Ascending aorta (tissue), 2 donors: ENCODE measurements around the gene CCDC146. TPM values are rescaled to one million over a fixed set of nuclear protein-coding genes. Genes with fewer than 3 reads are reported as not detected.
"Not testable (repeated sequence)": the region's sequence is repeated elsewhere in the genome, so short reads cannot be mapped to it uniquely, and the experiment has no call there.

Experiments
- DNase-seq, 2 donors: peaks; one replicate each; pipeline ENCODE4 v3.0.0-alpha.2; 2019; ENCODE audit warnings: low spot score in 2 of 2
- H3K27ac ChIP-seq, 2 donors: fragments of 200-600 bp; sonication (generic); one replicate each; pipeline ENCODE4 v1.5.1; 2016 to 2017; ENCODE audit warnings: mild to moderate bottlenecking in 1 of 2
- H3K27me3 ChIP-seq: fragments of 200-600 bp; sonication (generic); one replicate; pipeline ENCODE4 v1.5.1; 2017
- H3K36me3 ChIP-seq, 2 donors: fragments of 200-600 bp; sonication (generic); one replicate each; pipeline ENCODE4 v1.5.1; 2016
- H3K4me1 ChIP-seq, 2 donors: fragments of 200-600 bp; sonication (generic); one replicate each; pipeline ENCODE4 v1.5.1; 2016 to 2017; ENCODE audit warnings: mild to moderate bottlenecking in 1 of 2
- H3K4me3 ChIP-seq, 2 donors: fragments of 200-600 bp; sonication (generic); one replicate each; pipeline ENCODE4 v1.5.1; 2016 to 2017; ENCODE audit warnings: mild to moderate bottlenecking in 1 of 2
- H3K9me3 ChIP-seq, 2 donors: fragments of 200-600 bp; sonication (generic); one replicate each; pipeline ENCODE4 v1.5.1; 2016
- intact Hi-C: fragments of 100-400 bp; cut with DNase I; formaldehyde crosslinking; loops from one replicate; pipeline ENCODE4 v1.15.1; 2023
- total RNA-seq: library from RNA; depleted of rRNA; stranded (reverse); fragments of >200 nt; gene quantifications from one replicate; pipeline ENCODE4 v1.1.0, GENCODE V29; 2016
- TF ChIP-seq, protein P1 (sequence below), 3 experiments: fragments of 200-600 bp in 2 of 3; fragments of 450-650 bp in 1 of 3; sonication (generic) in 2 of 3; IDR thresholded peaks; one replicate each; pipeline ENCODE4 v1.5.1; 2016 to 2019; ENCODE audit warnings: antibody characterized with exemption in 3 of 3, mild to moderate bottlenecking in 1 of 3, moderate library complexity in 1 of 3

The CCDC146 gene
- total RNA-seq, 1 donor from 2014 or later: 9.2 TPM

DNA sequence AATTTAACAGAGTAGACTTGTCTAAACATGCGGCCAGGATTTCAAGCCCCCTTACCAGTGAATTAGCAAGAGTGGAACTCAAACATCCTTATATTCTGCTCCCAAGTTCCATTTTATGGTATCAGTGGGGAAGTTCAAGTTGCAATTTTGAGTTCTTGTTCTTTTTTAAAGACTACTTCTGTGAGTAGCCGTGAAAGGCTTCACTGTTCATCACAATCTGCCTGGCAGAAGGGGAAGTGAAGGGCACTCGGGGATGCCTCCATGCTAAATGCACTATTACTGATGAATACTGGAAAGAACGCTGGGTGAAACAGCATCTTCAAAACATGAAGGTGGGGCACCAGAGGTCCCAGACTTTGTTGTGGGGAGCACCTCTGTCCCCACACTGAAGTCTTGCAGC, 99.7 kb downstream of the CCDC146 start:
- H3K36me3 ChIP-seq: no peaks in the 10 kb centered on the region
- H3K9me3 ChIP-seq: peaks cover 0 to 7% of the 10 kb centered on the region in 2 donors
- TF ChIP-seq, protein P1, sequence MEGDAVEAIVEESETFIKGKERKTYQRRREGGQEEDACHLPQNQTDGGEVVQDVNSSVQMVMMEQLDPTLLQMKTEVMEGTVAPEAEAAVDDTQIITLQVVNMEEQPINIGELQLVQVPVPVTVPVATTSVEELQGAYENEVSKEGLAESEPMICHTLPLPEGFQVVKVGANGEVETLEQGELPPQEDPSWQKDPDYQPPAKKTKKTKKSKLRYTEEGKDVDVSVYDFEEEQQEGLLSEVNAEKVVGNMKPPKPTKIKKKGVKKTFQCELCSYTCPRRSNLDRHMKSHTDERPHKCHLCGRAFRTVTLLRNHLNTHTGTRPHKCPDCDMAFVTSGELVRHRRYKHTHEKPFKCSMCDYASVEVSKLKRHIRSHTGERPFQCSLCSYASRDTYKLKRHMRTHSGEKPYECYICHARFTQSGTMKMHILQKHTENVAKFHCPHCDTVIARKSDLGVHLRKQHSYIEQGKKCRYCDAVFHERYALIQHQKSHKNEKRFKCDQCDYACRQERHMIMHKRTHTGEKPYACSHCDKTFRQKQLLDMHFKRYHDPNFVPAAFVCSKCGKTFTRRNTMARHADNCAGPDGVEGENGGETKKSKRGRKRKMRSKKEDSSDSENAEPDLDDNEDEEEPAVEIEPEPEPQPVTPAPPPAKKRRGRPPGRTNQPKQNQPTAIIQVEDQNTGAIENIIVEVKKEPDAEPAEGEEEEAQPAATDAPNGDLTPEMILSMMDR (IDR thresholded peaks at IDR 0.05): no peak
- H3K4me1 ChIP-seq: no peaks in the 10 kb centered on the region
- H3K4me3 ChIP-seq: no peak overlapping the region
- intact Hi-C loops: loop anchor here (2.0 kb wide), 1 partner anchor 17 kb away; no protein-coding TSS in a partner anchor
- no peak for DNase-seq
- H3K27me3 ChIP-seq: no peaks in the 10 kb centered on the region
- no peak overlapping the region for H3K27ac ChIP-seq

DNA sequence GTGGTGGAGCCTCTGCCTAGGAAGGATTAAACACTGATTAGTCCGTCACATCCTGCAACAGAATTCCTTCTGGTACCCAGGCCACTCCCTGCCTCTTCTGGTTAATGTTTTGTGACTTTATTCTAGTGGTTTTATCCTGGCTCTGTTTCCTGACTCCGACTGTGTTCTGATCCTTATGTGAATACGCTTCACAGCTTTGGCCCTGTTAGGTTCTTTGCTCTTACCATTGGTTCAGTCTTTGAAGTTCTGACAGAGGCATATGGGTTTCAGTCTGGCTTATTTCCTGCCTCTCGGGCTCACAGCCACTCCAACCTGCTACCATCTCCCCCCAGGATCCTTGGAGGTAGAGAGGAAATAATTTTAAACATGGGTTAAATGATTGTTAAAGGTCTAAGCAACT, 100.4 kb downstream of the CCDC146 start:
- no peak for DNase-seq
- H3K9me3 ChIP-seq: peaks cover 0 to 7% of the 10 kb centered on the region in 2 donors
- H3K36me3 ChIP-seq: no peaks in the 10 kb centered on the region
- H3K27me3 ChIP-seq: no peaks in the 10 kb centered on the region
- TF ChIP-seq, protein P1 (IDR thresholded peaks at IDR 0.05): no peak
- no peak overlapping the region for H3K4me3 ChIP-seq
- intact Hi-C loops: loop anchor here (2.0 kb wide), 1 partner anchor 18 kb away; no protein-coding TSS in a partner anchor
- H3K27ac ChIP-seq: no peak overlapping the region
- H3K4me1 ChIP-seq: no peaks in the 10 kb centered on the region

DNA sequence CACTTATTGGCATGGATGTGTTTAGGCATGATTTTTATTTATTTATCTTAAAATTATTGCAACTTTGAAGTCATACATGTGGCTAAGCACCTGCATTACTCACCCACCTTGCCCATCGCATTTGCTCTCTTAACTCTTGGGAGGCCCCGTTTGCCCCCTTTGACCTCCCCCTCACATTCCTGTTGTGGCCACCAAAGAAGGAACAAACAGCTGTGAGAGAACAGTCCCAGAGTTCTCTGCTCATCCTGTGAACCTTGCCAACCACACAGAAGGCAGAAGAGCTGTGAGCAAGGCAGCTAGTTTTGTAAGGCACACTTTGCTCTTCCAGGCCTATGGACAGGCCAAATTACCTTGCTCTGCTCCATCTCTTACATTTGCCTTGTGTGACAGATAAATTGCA, 100.8 kb downstream of the CCDC146 start:
- intact Hi-C loops: loop anchor here (2.0 kb wide), 1 partner anchor 18 kb away; no protein-coding TSS in a partner anchor
- no peak for DNase-seq
- no peak overlapping the region for H3K27ac ChIP-seq
- H3K36me3 ChIP-seq: no peaks in the 10 kb centered on the region
- TF ChIP-seq, protein P1 (IDR thresholded peaks at IDR 0.05): no peak
- peaks cover 0 to 7% of the 10 kb centered on the region in 2 donors for H3K9me3 ChIP-seq
- no peaks in the 10 kb centered on the region for H3K27me3 ChIP-seq
- H3K4me1 ChIP-seq: no peaks in the 10 kb centered on the region
- no peak overlapping the region for H3K4me3 ChIP-seq

DNA sequence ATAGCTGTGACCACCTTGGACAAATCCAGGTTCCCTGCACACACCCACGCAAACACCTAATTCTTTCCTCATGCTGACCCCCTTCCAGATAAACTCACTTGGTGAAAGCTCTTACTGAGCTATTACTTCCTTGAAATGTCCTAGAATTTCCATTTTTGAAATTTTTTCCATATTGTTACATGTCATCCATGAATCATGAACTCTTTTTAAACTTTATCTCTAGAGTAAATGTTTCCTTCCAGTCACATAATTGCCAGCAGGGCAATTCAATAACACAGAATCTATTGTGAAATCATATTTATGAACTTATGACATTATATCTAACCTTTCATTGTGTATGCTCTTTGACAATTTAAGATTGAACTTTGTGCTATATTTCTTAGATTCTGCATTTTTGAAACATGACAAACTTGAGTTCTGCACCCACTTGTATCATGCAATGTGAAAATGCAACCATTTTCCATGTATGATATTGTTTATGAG, 104.0 kb downstream of the CCDC146 start:
- H3K4me1 ChIP-seq: no peaks in the 10 kb centered on the region
- DNase-seq: no peak
- intact Hi-C loops: no loop called here

DNA sequence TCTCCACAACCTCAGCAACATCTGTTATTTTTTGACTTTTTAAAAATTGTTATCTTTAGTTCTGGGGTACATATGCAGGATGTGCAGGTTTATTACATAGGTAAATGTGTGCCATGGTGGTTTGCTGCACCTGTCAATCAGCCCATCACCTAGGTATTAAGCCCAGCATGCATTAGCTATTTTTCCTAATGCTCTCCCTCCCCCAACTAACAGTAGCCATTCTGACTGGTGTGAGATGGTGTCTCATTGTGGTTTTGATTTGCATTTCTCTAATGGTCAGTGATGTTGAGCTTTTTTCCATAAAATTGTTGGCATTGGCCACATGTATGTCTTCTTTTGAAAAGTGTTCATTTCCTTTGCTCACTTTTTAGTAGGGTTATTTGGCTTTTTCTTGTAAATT, 106.4 kb downstream of the CCDC146 start:
- H3K4me3 ChIP-seq, H3K36me3 ChIP-seq, H3K27me3 ChIP-seq, intact Hi-C loops, H3K9me3 ChIP-seq, H3K4me1 ChIP-seq, DNase-seq, H3K27ac ChIP-seq: not testable (repeated sequence)

More for the DNA sequence above, 104.0 kb downstream of the CCDC146 start:
- no peaks in the 10 kb centered on the region for H3K36me3 ChIP-seq
- no peaks in the 10 kb centered on the region for H3K27me3 ChIP-seq
- H3K27ac ChIP-seq: peak overlapping the region; percentile 40 to 60
- H3K4me3 ChIP-seq: no peak overlapping the region
- no peaks in the 10 kb centered on the region for H3K9me3 ChIP-seq
- TF ChIP-seq, protein P1 (IDR thresholded peaks at IDR 0.05): no peak

DNA sequence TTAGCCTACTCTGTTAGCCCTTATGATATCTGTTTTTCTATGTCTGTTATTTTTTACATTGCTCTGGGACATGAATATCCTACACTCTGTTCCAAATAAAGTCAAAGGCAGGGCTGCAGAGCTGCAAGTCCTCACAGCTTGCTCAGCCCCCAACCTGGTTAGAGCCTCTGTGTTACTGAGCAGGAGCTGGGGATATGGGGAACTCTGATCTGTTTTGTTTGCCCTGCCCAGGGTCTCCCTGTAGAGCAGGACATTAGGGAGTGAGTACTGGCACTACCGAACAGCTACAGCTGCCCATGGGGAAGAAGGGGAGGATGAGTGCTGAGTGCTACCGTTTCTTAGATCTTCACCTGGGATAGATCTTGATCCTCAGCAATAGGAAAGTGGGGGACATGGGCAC, 110.1 kb downstream of the CCDC146 start:
- TF ChIP-seq, protein P1 (IDR thresholded peaks at IDR 0.05): no peak
- no peak overlapping the region for H3K4me3 ChIP-seq
- no peak overlapping the region for H3K27ac ChIP-seq
- no peak for DNase-seq
- no peaks in the 10 kb centered on the region for H3K27me3 ChIP-seq
- no peaks in the 10 kb centered on the region for H3K9me3 ChIP-seq
- intact Hi-C loops: no loop called here
- H3K36me3 ChIP-seq: no peaks in the 10 kb centered on the region
- peaks cover 0 to 1% of the 10 kb centered on the region in 2 donors for H3K4me1 ChIP-seq
